Endodermal cell (in vitro differentiated cells): ENCODE measurements around the gene GLRA3. TPM values are rescaled to one million over a fixed set of nuclear protein-coding genes. Genes with fewer than 3 reads are reported as not detected.

ENCODE experiments used
- DNase-seq: peaks from one replicate; pipeline ENCODE4 v3.0.0-alpha.2; 2017
- H3K27ac ChIP-seq: 2 replicates; pipeline ENCODE4 v1.5.1; 2013; ENCODE audit warnings: mild to moderate bottlenecking, low read depth, low read length, moderate library complexity
- H3K27me3 ChIP-seq: 2 replicates; pipeline ENCODE4 v1.6.1; 2013; ENCODE audit warnings: mild to moderate bottlenecking, low read length, moderate library complexity; ENCODE audit not compliant: insufficient read depth, control insufficient read depth, poor library complexity, severe bottlenecking
- H3K36me3 ChIP-seq: 2 replicates; pipeline ENCODE4 v1.7.0; 2013; ENCODE audit warnings: mild to moderate bottlenecking, low read length, moderate library complexity; ENCODE audit not compliant: control insufficient read depth, insufficient read depth
- H3K4me1 ChIP-seq: one replicate; pipeline ENCODE4 v1.7.0; 2013; ENCODE audit warnings: low read length; ENCODE audit not compliant: control insufficient read depth, insufficient read depth
- H3K4me3 ChIP-seq: 2 replicates; pipeline ENCODE4 v1.5.1; 2013; ENCODE audit warnings: mild to moderate bottlenecking, low read length, moderate library complexity
- H3K9ac ChIP-seq: 2 replicates; pipeline ENCODE4 v1.6.1; 2013; ENCODE audit warnings: mild to moderate bottlenecking, low read length, moderate library complexity; ENCODE audit not compliant: poor library complexity, severe bottlenecking; ENCODE audit errors: extremely low read depth
- H3K9me3 ChIP-seq: 2 replicates; pipeline ENCODE4 v1.6.1; 2013; ENCODE audit warnings: mild to moderate bottlenecking, low read length, moderate library complexity; ENCODE audit not compliant: control insufficient read depth
- H3K27ac Mint-ChIP-seq: 2 replicates; pipeline ENCODE4 v1.8.0; 2020; ENCODE audit warnings: mixed read lengths
- H3K27me3 Mint-ChIP-seq: 2 replicates; pipeline ENCODE4 v1.8.0; 2021; ENCODE audit warnings: mild to moderate bottlenecking, mixed read lengths; ENCODE audit not compliant: insufficient read depth
- H3K36me3 Mint-ChIP-seq: 2 replicates; pipeline ENCODE4 v1.8.0; 2020; ENCODE audit warnings: low read depth, mixed read lengths
- H3K4me1 Mint-ChIP-seq: 2 replicates; pipeline ENCODE4 v1.8.0; 2020; ENCODE audit warnings: mixed read lengths
- H3K4me3 Mint-ChIP-seq: 2 replicates; pipeline ENCODE4 v1.8.0; 2020; ENCODE audit warnings: mild to moderate bottlenecking, moderate library complexity, mixed read lengths
- H3K9me3 Mint-ChIP-seq: 2 replicates; pipeline ENCODE4 v1.8.0; 2020; ENCODE audit warnings: mild to moderate bottlenecking, mixed read lengths
- CTCF ChIP-seq: fragments of 200-600 bp; sonication (generic); conservative IDR thresholded peaks from 2 replicates; pipeline ENCODE4 v1.5.0; 2021; ENCODE audit warnings: antibody characterized with exemption, mild to moderate bottlenecking
- WGBS, 2 experiments: methylation state at CpG; one replicate each; pipeline versions ENCODE4 v1.1.5 to v1.1.7; 2013; ENCODE audit warnings: missing lambda C conversion rate in 2 of 2, mixed read lengths in 1 of 2; ENCODE audit not compliant: insufficient coverage in 1 of 2, insufficient read length in 1 of 2; 5-methylcytosine and 5-hydroxymethylcytosine counted together
- total RNA-seq, 2 donors: library from RNA; stranded (reverse); fragmentation: NEBNext Ultra II Directional in 1 of 2; extraction: Animal tissue kit (Norgen Biotek cat#: 25700) in 1 of 2; gene quantifications; 2 replicates in 1 of 2; 3 replicates in 1 of 2; pipeline ENCODE4 v1.2.1, GENCODE V29; 2021

The GLRA3 gene
- total RNA-seq, 2 donors from 2014 or later = 0.11 TPM; not detected in 1

DNA sequence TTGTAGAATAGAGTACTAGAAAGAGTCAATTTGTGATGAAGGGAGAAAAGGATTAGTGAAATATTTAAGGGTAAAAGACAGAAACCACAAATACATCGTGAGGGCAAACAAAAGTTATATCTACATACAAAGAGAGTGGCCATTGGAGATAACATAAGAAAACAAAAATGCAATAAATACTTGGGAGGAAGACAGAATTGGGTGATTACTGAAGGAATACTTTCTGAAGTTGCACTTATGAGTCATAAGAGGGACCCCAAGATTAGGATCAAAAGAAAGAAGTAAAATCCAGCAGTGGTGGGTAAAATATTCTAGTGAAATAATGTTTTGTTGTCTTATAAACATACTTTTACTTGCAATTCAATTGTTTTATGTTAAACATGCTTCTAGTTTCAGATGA lies 53.7 kb downstream of the GLRA3 start:
- Mint-ChIP-seq H3K27me3 (no peaks in the 10 kb centered on the region), H3K4me3 (no peak overlapping the region), H3K4me1 (peaks cover 9% of the 10 kb centered on the region), H3K9me3 (peaks cover 7% of the 10 kb centered on the region), H3K36me3 (peaks cover 2% of the 10 kb centered on the region), H3K27ac (no peak overlapping the region)
- Histone ChIP-seq H3K9me3 (no peaks in the 10 kb centered on the region), H3K36me3 (no peaks in the 10 kb centered on the region), H3K9ac (no peak overlapping the region), H3K27me3 (no peaks in the 10 kb centered on the region), H3K4me3 (no peak overlapping the region), H3K27ac (no peak overlapping the region), H3K4me1 (no peaks in the 10 kb centered on the region)
- 60% methylated on average over 1 of the region's 1 CpG; no CpG with 5 or more reads in 1 of the 2 experiments for WGBS, 2 experiments
- DNase-seq = no peak
- no peak for TF ChIP-seq CTCF

GRCh38 chr4:174764105-174764729 lies 64.8 kb downstream of the GLRA3 start:
- Histone ChIP-seq H3K9ac (no peak overlapping the region), H3K4me1 (no peaks in the 10 kb centered on the region), H3K4me3 (no peak overlapping the region), H3K27me3 (no peaks in the 10 kb centered on the region), H3K36me3 (no peaks in the 10 kb centered on the region), H3K27ac (no peak overlapping the region), H3K9me3 (no peaks in the 10 kb centered on the region)
- no peaks in the 10 kb centered on the region for H3K36me3 Mint-ChIP-seq
- 49% methylated on average over 4 of the region's 7 CpGs; no CpG with 5 or more reads in 1 of the 2 experiments for WGBS, 2 experiments
- no peak for DNase-seq
- no peak overlapping the region for H3K4me3 Mint-ChIP-seq
- no peak overlapping the region for H3K27ac Mint-ChIP-seq
- no peaks in the 10 kb centered on the region for H3K9me3 Mint-ChIP-seq
- no peaks in the 10 kb centered on the region for H3K27me3 Mint-ChIP-seq
- TF ChIP-seq CTCF = peak; percentile 87
- no peaks in the 10 kb centered on the region for H3K4me1 Mint-ChIP-seq

DNA sequence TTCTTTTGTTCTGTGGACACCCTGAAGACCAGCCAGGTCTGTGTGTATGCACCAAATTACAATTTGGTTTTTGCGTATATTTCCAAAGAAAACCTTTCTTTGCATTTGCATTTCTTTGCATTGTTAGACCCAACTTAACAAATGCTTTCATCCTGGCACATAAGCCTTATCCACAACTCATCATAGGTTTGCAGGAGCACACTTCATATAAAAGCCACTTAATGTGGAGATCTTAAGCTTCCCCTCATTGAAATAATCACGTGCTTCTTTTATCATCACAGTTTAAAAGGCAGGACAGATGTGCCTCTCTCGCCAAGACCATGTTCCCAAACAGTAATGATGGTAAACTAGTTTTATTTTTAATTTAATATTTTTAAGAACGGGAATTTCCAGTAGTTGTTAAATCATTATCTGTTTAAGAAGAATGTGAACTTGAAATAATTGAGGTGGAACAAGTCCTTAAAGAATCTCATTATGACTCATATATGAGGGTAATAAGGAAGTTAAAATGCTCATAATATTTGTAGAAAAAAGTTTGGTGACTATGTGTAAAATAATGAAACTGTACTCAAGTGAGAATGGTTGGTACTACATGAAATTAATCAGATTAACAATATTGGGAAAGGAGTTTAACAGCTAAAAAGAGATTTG lies 65.5 kb downstream of the GLRA3 start:
- Histone ChIP-seq H3K27ac (no peak overlapping the region), H3K36me3 (no peaks in the 10 kb centered on the region), H3K9me3 (no peaks in the 10 kb centered on the region), H3K4me3 (no peak overlapping the region), H3K27me3 (no peaks in the 10 kb centered on the region), H3K4me1 (no peaks in the 10 kb centered on the region), H3K9ac (no peak overlapping the region)
- no peak for TF ChIP-seq CTCF
- Mint-ChIP-seq H3K27ac (no peak overlapping the region), H3K4me1 (no peaks in the 10 kb centered on the region), H3K4me3 (no peak overlapping the region), H3K36me3 (no peaks in the 10 kb centered on the region), H3K27me3 (no peaks in the 10 kb centered on the region), H3K9me3 (no peaks in the 10 kb centered on the region)
- WGBS, 2 experiments = 82 to 100% methylated on average over 1 to 4 of the region's 4 CpGs
- DNase-seq = no peak
